ENCODE results near the gene MSRB1. TPM values are rescaled to one million over a fixed set of nuclear protein-coding genes. Genes with fewer than 3 reads are reported as not detected.

MSRB1 gene
- total and polyA plus RNA-seq, 10 donors: 31.1 to 114 (median 57.2) TPM

GRCh38 chr16:1917665-1918350 is 25.2 kb downstream of the MSRB1 start:
- intact Hi-C loops (cut with DNase I; ENCODE audit: low total_unique reads): no loop called here
- no peaks in the 10 kb centered on the region for H3K36me3 ChIP-seq
- peaks cover 0 to 25% (median 13%) of the 10 kb centered on the region in 6 donors for H3K4me1 ChIP-seq
- WGBS, 5 donors: 0 to 7% (median 3%) methylated on average over 1 to 81 of the region's 81 CpGs
- TF ChIP-seq CTCF (IDR thresholded peaks at IDR 0.05 in 8 of 11, conservative IDR thresholded peaks at IDR 0.05 in 3 of 11): no peak
- no peak for TF ChIP-seq POLR2AphosphoS5 (IDR thresholded peaks at IDR 0.05)
- no peak for TF ChIP-seq POLR2A (IDR thresholded peaks at IDR 0.05)
- no peak overlapping the region for H3K27ac ChIP-seq
- no peak for DNase-seq
- H3K4me3 ChIP-seq: peak overlapping the region in 1 of 8 donors; percentile 21
- H3K27me3 ChIP-seq (replicated peaks in 1 of 7): peaks cover 5 to 99% (median 61%) of the 10 kb centered on the region in 7 donors
- no peaks in the 10 kb centered on the region for H3K9me3 ChIP-seq

DNA sequence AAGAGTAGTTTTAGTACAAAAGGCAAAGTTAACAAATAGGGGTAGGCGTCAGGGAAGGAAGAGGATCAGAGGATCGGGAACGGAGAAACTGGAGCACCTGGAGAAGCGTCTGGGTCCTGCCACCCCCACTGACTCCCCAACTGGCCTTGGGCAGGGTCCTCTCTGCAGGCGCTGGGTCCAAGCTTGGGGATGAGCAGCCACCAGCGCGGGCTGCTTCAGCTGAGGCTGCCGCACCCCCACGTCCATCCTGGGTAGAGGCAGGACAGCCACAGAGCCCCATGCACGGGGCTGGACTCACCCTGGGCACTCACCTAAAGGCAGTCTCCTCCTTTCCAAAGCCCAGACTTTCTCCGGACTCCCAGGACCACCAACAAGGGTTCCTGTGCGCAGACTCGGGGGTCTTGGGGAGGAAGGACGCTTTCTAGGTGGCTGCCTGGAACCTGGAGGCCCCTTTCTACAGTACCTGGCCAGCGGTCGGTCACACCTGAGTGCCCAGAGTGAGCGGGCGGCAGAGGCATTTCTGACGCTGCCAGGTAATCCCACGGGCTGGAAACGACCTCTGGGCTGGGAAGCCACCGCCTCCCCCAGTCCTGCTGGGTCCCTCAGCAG is 25.8 kb downstream of the MSRB1 start:
- Histone ChIP-seq H3K9me3 (no peaks in the 10 kb centered on the region), H3K4me1 (peaks cover 0 to 25% (median 13%) of the 10 kb centered on the region in 6 donors), H3K27ac (no peak overlapping the region), H3K36me3 (no peaks in the 10 kb centered on the region), H3K4me3 (peak overlapping the region in 1 of 8 donors; percentile 7), H3K27me3 (replicated peaks in 1 of 7) (peaks cover 5 to 92% (median 56%) of the 10 kb centered on the region in 7 donors)
- no peak for TF ChIP-seq POLR2A (IDR thresholded peaks at IDR 0.05)
- no peak for TF ChIP-seq CTCF (IDR thresholded peaks at IDR 0.05 in 8 of 11, conservative IDR thresholded peaks at IDR 0.05 in 3 of 11)
- TF ChIP-seq POLR2AphosphoS5 (IDR thresholded peaks at IDR 0.05): no peak
- no peak for DNase-seq
- intact Hi-C loops (cut with DNase I; ENCODE audit: low total_unique reads): no loop called here
- WGBS, 5 donors: 4 to 17% (median 8%) methylated on average over 11 to 22 of the region's 22 CpGs

- H3K4me3 ChIP-seq: no peak overlapping the region
- no peak overlapping the region for H3K27ac ChIP-seq
- peaks cover 5 to 90% (median 50%) of the 10 kb centered on the region in 7 donors for H3K27me3 ChIP-seq (replicated peaks in 1 of 7)
- DNase-seq: no peak
- H3K4me1 ChIP-seq: peaks cover 0 to 25% (median 13%) of the 10 kb centered on the region in 6 donors
- intact Hi-C loops (cut with DNase I; ENCODE audit: low total_unique reads): no loop called here
- TF ChIP-seq POLR2AphosphoS5 (IDR thresholded peaks at IDR 0.05) (no peak), CTCF (IDR thresholded peaks at IDR 0.05 in 8 of 11, conservative IDR thresholded peaks at IDR 0.05 in 3 of 11) (no peak), POLR2A (IDR thresholded peaks at IDR 0.05) (no peak)
- H3K36me3 ChIP-seq: no peaks in the 10 kb centered on the region
- no peaks in the 10 kb centered on the region for H3K9me3 ChIP-seq
- WGBS, 5 donors: 10 to 22% (median 16%) methylated on average over 5 of the region's 5 CpGs
Measured at GRCh38 chr16:1916640-1916990, 26.4 kb downstream of the MSRB1 start.

Measured in spleen (tissue), 11 donors.